RPMI7951 (cell line): ENCODE data around the gene TSC22D2. TPM values are rescaled to one million over a fixed set of nuclear protein-coding genes. Genes with fewer than 3 reads are reported as not detected.
"Not testable (repeated sequence)": the region's sequence is repeated elsewhere in the genome, so short reads cannot be mapped to it uniquely, and the experiment has no call there.

ENCODE experiments used
- DNase-seq: peaks from one replicate; pipeline ENCODE4 v3.0.0-alpha.2; 2012; ENCODE audit warnings: low read depth
- total RNA-seq: library from RNA; depleted of rRNA; stranded (reverse); fragments of >200 nt; shearing (Covaris generic); gene quantifications from 2 replicates; pipeline ENCODE4 v1.2.3, GENCODE V29; 2014

TSC22D2 gene
- total RNA-seq, 1 experiment from 2014 or later = 8.9 TPM

DNA sequence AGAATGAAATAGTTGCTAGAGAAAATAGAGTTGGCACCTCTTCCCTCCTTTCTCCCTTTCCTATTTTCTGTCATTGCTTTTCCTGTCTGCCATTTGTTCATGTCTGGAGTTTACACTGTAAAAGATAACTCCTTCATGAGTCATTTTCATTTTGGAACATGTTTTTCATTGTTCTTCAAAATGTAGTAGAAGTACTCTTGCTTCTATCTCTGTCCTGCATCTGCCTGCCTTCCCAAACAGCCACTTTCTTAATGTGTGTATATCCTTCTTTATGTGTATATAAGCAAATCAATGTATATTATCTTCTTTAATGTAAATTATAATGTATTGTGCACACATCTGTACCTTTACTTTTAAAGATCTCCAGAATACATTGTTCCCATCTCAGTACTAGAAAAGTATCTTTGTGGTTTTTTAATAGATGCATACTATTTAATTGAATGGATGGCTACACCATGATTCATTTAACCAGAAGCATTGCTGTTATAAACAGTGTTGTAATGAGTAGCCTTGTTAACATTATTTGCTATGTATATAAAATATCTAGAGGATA lies 41.1 kb downstream of the TSC22D2 start:
- DNase-seq = peak; percentile 70

DNA sequence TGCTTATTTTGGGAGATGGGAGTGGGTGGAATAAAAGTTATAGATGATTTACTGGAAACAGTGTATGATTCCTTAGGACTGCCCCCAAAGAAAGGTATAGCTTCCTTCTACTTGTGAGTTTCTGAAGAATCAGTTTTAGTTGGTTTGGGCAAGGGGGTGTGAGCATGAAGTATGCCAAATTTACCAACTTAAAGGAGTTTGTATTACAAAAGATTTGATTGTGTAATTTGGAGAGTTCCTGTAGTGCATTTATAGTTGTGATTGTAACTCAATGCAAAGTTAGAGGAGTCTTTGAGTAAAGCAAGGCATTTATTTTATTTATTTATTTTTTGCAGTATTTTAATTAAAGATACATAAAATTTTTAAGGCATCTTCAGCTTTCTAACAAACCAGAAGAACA lies 42.8 kb downstream of the TSC22D2 start:
- DNase-seq = no peak

DNA sequence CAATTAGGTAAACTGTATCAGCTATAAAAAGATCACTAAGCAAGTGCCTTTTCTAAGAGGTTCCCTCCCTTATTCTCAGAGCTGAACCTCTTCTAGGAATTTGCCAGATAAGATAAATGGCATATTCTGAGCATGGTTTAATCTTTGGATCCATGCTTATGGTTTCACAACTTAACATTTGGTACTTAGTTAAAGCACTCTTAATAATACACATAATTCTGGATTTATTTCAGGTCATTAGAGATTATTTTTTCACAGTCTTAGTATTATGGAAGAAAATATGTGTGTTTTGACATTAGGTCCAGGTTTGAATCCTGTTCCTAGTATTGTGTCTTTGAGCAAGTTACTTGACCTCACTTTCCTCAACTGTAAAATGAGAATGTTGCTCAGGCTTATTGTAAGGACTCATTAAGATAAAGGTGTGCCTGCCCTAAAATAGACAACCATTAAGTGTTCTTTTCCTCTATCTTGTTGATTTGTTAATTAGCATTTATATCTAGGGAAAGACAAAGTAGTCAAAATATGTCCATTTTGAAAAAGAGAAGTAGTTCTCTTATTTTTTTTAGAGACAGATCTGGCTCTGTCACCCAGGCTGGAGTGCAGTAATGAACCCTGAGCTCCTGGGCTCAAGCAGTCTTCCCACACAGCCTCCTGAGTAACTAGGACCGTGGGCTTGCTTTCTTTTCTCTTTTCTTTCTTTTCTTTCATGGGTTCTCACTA lies 43.4 kb downstream of the TSC22D2 start:
- no peak for DNase-seq

DNA sequence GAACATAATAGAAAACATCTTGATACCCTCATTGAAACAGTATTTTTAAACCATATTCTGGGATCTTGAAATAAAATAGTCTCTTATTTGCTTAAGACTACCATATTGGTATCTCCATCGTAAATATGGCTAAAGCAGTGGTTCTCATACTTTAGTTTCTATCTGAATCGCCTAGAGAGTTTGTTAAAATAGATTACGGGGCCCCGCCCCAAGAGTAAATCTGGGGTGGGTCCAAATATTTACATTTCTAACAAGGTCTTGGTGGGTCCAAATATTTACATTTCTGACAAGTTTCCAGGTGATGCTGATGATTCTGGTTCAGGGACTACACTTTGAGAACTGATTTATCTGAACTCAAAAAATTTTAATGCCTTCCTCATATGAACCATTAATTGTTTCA lies 45.3 kb downstream of the TSC22D2 start:
- DNase-seq = no peak

DNA sequence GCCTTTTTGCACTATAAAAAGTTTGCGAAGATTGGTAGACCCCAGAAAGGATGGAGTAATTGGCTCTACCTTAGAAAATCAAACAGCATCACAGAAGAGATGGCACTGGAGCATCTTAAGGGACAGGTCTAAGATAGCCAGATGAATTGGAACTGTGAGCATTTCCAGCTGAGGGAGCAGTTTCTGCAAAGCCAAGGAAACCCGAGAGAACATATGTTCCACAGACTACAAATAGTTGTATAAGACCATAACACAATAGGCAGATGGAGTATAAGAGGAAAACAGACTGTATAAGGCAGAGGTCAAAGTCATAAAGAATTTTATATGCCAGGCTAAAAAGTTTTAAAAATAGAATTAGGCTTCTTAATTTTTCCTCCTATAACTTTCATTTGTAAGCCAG lies 46.0 kb downstream of the TSC22D2 start:
- DNase-seq = no peak

DNA sequence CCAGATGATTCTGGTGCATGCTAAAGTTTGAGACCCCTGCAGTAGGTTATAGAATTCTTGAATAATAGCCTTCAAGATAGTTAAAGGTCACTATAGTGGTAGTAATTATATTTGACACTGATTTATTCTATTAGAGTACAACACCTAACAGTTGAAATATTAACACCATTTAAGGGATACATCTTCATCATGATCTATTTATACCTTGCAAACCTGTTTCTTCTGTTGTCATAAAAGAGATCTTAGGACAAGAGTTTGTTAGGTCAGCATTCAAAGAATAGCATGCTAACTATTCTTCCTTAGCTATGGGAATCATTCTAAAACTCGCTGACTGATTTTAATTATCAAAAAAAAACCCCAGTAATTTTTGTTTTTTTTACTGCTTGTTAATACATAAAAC lies 46.5 kb downstream of the TSC22D2 start:
- DNase-seq = no peak

GRCh38 chr3:150455341-150455740 lies 47.2 kb downstream of the TSC22D2 start:
- no peak for DNase-seq

- no peak for DNase-seq
These were observed 49.9 kb downstream of the TSC22D2 start for GRCh38 chr3:150458001-150458400.

DNA sequence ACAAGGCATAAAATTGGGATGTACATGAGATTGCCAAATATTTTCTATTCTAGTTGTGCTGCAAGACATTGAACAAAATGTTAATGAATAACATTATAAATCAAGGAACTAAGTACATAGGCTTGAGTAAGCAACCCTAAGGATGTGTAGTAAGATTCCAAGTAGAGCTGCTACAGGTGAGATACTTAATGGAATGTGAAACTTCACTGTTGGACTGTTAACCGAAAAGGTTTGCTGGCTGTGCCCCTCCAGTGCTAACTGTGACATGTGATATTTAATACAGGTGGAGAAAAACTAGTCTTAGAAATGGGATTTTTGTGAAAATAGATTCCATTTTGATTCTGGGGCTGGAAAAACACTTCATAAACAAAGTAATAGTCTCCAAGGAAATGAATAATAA lies 52.4 kb downstream of the TSC22D2 start:
- DNase-seq = no peak

- DNase-seq = no peak
These were observed 53.3 kb downstream of the TSC22D2 start for GRCh38 chr3:150461399-150461798.

- no peak for DNase-seq
These were observed 54.0 kb downstream of the TSC22D2 start for GRCh38 chr3:150462108-150462507.

GRCh38 chr3:150464684-150465083 lies 56.6 kb downstream of the TSC22D2 start:
- DNase-seq = no peak

GRCh38 chr3:150467381-150467780 lies 59.3 kb downstream of the TSC22D2 start:
- DNase-seq = no peak

DNA sequence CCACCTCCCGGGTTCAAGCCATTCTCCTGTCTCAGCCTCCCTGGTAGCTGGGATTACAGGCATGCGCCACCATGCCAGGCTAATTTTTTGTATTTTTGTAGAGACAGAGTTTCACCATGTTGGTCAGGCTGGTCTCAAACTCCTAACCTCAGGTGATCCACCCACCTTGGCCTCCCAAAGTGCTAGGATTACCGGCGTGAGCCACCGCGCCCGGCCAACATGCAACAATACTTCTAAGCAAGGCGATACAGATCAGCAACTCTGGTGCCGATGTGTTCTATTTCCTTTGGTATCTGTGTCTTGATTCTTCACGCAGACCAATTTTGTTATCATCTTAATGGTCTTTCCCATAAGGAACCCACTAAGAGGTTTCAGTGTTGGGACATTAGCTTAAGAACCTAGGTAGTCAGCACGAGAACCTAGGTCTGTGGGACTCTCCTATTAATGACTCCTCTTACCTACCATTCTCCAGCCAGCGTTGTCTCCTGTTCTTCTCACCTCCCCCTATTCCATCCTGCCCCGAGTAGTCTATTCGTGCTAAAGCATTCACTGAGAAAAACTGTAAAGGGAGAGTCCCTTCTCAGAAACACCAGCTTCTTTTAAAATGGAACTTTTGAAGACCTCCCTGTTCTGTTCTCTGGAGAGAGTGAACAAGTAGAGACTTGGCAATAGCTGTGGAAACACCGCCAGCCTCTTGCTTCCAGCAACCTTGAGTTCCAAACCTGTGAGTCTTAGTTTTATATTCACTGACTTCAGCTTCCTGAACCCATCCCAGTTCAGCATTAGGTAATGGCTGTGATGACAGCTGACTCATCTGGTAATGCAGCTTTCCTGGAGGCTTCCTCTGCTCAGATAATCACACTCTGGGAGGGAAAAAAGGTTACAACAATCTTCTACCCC lies 61.2 kb downstream of the TSC22D2 start:
- DNase-seq = peak; percentile 90

DNA sequence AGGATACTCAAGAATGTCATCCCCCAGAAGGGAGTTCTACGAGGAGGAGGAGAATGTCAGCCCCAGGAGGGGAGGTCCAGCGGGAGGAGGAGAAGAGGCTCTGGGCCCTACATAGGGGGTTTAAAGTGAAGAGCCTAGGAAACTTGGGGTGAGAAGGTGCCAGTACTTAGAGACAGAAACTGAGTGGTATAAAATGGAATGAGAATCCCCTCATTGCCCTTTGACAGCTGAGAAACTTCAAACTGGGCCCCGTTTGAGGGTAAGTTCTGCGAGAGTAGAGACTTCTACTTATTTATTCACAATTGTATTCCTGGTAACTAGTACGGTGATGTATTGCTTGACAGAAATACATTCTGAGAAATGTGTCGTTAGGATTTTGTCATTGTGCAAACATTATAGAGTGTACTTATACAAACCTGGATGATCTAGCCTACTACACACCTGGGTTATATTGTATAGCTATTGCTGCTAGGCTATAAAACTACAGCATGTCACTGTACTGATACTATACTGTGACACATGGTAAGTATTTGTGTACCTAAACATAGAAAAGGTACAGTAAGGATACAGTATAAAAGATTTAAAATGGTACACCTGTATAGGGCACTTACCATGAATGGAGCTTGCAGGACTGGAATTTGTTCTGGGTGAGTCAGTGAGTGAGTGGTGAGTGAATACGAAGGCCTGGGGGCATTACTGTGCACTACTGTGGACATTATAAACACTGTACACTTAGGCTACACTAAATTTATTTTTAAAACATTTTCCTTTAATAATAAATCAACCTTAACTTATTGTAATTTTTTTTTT lies 62.0 kb downstream of the TSC22D2 start:
- peak; percentile 80 for DNase-seq

- DNase-seq = no peak
These were observed 64.3 kb downstream of the TSC22D2 start for GRCh38 chr3:150472421-150472820.

DNA sequence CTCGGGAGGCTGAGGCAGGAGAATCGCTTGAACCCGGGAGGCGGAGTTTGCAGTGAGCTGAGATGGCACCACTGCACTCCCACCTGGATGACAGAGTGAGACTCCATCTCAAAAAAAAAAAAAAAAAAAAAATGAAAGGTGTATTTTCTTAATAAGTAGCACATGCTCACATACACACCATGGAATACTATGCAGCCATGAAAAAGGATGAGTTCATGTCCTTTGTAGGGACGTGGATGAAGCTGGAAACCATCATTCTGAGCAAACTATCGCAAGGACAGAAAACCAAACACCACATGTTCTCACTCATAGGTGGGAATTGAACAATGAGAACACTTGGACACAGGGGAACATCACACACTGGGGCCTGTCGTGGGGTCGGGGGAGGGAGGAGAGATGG lies 65.1 kb downstream of the TSC22D2 start:
- DNase-seq = not testable (repeated sequence)

- DNase-seq = no peak
These were observed 71.3 kb downstream of the TSC22D2 start for GRCh38 chr3:150479370-150479769.

DNA sequence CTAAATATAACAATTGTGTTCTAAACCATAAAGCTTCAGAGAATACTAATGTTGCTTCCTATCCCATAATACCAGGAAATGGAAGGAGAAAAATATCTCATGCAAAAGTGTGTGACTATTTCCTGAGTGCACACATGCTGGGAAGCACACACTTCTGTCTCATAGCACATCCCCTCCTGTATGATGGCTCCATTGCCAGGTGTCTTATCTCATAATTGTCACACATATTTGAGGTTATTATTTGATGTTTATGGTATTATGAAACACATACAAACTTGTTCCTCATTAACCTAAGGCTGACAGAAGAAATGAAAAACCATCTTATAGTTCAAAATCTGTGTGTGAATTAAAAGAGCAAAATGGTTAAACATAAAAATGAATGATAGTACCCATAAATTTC lies 72.8 kb downstream of the TSC22D2 start:
- DNase-seq = no peak

- no peak for DNase-seq
These were observed 75.1 kb downstream of the TSC22D2 start for GRCh38 chr3:150483226-150483625.

DNA sequence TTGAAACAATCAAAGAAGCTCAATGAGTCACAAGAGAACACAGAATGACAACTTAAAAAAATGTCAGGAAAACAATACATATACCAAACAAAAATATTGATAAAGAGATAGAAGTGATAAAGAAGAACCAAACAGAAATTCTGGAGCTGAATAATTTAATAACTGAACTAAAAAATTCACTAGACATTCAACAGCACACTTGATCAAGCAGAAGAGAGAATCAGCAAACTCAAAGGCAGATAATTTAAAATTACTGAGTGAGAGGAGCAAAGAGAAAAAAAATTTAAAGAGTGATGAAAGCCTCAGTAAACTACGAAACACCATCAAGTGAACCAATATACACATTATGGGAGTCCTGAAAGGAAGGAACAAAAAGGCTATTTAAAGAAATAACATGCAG lies 76.3 kb downstream of the TSC22D2 start:
- DNase-seq = no peak

DNA sequence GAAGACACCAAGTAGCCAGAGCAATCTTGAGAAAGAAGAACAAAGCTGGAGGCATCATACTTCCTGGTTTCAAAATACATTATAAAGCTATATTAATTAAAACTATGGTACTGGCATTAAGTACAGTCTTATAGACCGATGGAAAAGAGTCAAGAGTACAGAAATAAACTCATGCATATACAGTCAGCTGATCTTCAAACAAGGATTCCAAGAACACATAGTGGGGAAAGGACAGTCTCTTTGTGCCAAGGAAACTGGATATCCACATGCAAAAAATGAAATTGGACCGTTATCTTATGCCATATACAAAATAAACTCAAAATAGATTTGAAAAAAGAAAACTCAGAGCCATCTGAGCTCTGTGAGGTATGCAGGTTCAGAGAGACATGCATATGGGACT lies 80.8 kb downstream of the TSC22D2 start:
- no peak for DNase-seq
